ENCODE measurements around the gene ANKRD22.

Gene ANKRD22

DNA sequence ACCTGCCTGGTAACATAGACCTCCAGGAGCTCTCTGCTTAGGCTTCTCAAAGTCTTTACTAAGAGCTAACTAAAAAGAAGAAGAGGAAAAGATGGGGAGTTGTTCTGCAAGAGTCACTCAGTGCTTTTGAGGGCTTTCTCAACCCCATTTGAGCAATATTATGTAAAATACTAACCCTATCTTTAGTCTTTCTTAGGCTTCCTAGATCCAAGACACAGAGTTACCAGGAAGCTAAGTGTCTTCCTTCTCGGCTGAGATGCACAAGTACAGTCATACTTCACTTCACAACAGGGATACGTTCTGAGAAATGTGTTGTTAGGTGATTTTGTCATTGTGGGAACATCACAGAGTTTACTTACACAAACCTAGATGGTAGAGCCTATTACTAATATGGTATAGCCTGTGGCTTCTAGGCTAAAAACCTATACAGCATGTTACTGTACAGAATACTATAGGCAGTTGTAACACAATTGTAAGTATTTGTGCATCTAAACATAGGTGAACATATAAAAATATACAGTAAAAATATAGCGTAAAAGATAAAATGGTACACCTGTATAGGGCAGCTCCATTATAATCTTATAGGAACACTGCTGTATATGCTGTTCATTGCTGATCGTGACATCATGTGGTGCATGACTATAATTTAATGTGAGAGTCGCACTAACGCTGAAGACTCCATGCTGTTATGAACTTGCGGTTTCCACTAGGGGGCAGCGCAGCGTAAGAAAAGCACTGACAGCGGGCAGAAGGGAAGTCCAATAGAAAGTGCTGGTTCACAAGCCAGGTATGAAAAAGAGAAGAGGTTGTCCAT, 16.3 kb downstream of the ANKRD22 start:
- peak; percentile 76 for DNase-seq (ENCODE audit: low spot score)

DNA sequence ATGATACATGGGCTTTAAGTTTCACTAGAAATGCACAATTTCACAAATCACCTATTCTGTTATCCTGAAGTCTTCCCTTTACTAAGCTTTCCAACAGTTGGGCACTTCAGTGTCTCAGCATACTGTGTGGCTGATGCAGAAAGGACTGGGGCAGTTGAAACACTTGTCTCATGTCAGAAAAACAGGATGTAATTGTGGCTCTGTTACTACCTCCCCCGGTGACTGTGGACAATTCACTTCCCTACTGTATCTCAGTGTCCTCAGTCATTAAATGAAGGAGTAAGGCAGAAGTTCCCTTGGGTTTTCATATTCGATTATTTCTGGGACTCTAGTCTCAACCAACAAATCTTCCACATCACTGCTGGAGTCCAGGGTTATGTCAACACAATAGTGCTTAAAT, 17.9 kb downstream of the ANKRD22 start:
- DNase-seq (ENCODE audit: low spot score) = no peak

DNA sequence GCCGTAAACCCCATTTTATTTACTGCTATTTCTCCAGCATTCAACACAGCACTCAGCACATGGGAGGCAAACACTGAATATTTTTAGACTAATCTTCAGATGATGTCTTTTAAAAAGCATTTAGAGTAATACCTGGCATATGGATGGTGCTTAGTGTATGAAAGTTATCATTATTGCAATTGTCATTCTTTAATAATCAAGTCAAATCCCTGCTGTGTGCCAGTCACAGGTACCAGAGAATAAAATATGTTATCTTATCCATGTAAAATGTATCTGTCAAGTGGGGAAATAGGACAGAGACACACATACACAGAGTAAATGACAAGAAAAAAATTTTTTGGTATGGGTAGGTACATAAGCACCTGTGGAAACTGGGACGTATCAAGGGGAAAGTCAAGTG, 18.5 kb downstream of the ANKRD22 start:
- no peak for DNase-seq (ENCODE audit: low spot score)

DNA sequence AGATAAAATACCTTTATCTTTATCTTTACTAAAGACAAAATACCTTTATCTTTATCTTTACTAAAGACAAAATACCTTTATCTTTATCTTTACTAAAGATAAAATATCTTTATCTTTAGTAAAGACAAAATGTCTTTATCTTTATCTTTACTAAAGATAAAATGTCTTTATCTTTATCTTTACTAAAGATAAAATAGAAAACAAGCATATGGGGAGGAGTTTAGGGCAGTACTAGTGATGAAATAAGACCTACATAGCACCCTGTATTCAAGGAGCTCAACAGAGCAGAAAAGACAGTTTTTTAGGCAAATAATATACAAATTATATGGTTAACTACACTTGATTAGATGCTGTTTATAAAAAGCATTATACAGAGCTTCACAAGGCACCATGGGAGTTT, 19.3 kb downstream of the ANKRD22 start:
- DNase-seq (ENCODE audit: low spot score) = no peak

DNA sequence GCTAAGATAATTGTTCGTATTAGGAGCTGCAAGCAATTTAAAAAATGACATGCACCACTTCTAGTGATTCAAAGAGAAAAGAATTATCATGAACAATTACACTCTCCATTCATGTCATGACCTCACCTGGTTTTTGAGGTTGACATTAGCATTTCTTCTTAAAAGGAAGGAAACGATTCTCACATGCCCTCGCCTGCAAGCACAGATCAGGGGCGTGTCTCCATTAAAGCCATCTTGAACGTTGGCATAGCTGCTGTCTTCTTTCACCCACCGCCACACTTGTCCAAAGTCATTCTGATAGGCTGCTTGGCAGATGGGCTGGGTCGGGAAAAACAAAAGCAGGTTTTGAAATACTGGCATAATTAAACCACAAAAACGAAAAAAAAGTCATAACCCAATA, 19.9 kb downstream of the ANKRD22 start:
- no peak for DNase-seq (ENCODE audit: low spot score)

DNA sequence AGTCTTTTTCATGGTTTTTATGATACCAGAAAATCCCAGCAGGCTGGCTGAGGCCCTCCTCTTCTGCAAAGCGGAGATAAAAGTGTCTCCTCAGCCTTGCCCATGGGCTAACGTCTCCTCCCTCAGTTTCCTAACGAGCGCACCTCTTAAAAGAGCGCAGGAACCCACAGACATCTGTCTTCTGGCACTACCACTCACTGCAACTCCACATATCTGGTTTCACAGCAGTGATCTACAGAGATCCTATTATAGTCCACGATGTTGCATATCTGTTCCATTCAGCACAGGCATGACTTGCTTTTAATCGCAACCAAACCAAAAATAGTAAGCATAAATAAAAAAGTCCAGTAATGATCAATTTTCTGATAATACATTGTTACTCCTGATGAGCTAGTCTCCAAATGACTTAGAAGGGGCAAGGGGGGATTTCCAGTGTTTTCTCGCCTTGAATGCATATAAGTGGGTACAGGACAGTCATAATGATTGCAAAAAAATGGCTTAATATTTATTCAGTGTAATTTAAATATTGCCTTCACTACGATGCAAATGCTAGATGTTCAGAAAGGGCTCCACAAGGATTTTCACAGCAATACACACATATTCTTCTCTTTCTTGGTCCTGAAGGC, 20.9 kb downstream of the ANKRD22 start:
- no peak for DNase-seq (ENCODE audit: low spot score)

DNA sequence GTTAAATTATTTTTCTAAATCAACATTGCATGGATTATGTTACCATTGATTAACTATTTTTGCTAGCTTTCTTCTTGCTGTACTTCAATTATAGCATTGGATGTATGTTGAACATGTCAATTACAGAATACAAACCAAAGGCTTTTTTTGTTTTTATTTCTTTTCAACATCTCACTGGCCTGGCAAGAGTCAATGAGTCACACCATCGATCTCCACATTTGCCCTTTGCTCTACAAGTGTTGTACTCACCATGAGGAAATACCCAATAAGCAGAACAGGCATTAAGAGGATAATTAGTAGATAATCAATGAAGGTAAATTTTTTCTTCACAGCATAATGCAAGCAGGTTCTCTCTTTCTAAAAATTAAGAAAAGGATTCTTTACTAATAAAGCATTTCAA, 23.3 kb downstream of the ANKRD22 start:
- no peak for DNase-seq (ENCODE audit: low spot score)

DNA sequence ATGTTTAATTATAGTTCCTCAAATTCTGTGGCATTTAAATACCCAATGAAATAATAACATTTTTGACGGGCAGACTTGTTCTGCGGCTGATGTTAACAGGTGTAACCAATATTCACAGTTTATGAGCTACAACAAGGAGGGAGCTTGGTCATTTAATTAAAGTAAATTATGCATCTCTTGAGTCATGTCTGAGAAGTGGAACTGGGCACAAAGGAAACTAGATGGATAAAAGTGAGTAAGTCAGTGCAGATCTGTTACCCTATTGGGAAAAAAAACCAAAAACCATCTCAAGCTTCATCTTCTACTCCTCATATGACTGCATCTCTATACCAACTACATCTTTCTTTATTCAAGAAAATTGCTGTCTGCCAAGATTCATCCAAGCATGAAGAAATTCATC, 24.0 kb downstream of the ANKRD22 start:
- no peak for DNase-seq (ENCODE audit: low spot score)

DNA sequence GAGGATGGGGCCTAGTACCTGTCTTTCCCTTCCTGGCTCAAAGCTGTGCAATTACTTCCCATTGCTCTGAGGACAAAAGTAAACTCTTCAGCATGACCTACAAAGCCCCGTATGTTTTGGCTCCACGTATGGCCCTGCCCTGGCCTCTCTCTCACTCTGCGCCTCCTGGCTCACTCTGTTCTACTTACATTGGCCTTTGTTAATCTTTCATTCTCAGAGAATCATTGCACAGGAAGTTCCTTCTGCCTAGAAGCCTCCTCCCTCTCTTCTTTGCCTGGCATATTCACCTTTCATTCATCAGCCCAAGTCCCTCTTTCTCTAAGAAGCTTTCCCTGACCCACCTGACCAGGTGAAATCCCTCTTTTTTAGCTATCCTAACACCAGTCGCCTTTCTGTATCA, 25.3 kb downstream of the ANKRD22 start:
- no peak for DNase-seq (ENCODE audit: low spot score)

DNA sequence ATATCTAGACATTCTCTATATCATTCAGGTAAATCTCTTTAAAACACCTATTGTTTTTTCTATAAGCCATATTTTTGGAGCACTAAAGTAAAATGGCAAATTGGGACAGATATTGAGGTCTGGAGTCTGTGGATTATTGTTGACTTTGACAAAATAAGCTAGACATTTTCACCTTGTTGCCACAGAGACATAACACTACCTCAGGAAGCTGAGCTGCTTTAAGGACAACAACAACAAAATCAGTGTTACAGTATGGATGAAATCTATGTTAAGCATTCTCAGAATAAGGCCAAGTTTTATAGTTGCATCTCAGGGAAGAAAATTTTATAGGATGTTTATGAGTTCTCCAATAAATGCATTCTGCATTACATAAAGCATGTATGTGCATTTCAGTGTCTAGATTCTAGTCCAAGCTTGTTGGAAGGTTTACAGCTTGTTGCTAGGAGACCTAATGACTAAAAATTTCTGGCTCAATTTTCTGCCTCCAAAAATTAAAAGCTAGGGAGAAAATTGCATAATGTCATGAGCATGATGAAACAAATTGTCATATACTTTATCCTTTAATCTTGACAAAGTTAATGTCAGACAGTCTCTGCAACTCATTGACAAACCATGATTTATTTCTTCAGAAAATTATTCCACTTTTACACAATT, 30.8 kb downstream of the ANKRD22 start:
- peak; percentile 19 for DNase-seq (ENCODE audit: low spot score)

DNA sequence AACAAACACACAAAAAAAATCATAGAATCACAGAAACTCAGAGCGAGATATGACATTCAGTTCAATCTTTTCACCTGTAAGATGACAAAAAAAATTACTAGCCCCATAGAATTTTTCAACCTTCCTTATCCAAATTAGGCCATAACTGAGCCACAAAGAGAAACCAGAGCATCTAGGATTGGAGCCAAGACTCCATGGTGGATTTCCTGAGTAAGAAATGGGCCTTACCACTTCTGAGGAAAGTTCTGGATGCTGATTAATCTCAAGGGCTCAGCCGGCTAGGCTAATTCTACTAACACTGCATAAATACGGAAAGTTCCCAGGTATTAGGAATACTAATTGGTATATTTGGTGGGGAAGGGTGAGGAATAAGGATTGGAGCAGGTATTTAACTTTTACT, 32.4 kb downstream of the ANKRD22 start:
- no peak for DNase-seq (ENCODE audit: low spot score)

DNA sequence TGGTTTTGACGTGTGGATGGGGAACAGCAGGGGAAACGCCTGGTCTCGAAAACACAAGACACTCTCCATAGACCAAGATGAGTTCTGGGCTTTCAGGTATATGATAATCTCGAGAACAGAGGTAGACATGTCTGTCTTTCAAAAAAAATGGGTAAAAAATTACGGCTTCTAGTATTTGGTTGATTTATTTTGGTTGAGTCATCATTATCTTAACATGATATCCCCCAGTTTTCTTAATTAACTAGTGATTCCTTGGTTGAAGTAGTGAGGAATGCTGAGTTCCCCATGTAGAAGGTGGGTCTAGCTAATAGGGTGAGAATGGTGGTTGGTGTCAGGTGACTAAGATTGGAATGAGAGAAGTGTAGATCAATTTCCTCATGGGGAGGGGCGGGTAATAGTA, 38.4 kb downstream of the ANKRD22 start:
- no peak for DNase-seq (ENCODE audit: low spot score)

DNA sequence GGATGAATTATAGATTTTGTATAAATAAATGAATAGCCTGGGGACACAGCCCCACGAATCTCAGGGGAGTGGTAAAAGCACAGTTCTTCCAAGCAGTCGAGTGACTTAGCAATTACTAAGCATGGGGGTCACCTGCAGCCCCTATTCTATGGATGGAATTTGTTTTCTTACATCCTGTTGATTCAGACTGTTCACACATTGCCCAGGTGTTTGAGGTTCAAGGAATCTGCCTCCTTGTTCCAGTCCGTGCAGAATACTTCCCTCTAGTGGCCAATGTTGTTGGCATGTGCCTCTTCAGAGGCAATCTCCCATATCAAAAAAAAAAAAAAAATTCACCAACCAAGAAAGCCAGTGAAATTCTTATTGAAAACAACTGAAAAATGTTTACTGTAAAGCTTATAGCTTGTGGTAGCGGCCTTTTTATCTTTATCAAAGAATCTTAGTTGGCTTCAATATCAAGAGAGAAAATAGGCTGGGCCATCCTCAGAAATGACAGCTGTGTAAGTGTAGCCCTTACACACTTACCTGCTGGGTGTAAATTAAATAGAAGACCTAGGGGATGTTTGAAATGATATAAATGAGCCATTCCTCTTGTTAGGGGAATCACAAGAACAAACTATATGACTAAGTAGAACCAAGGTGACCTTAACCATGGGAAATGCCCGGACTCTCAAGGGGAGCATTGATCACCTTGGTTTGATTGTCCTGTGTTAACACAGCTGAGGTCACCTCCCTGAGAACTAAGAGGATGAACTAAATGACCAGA, 41.3 kb downstream of the ANKRD22 start:
- peak; percentile 17 for DNase-seq (ENCODE audit: low spot score)

DNA sequence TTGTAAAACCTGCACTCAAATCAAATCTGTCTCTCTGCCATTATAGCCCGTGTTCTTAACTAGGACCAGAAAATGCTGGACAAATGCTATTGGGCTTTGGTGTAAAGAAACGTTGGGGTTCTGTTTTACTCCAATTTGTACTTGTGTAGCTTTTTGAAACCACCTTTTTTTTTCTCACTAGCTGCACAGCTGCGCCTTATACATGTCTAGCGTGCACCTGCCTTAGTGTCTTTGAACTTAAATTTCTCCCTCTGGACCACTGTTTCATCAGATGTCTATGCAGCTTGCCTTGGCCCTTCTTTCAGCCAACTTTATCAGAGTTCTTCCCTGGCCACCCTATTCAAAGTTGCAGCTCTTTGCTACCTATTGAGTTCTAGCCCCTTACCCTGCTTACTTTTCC, 42.0 kb downstream of the ANKRD22 start:
- no peak for DNase-seq (ENCODE audit: low spot score)

DNA sequence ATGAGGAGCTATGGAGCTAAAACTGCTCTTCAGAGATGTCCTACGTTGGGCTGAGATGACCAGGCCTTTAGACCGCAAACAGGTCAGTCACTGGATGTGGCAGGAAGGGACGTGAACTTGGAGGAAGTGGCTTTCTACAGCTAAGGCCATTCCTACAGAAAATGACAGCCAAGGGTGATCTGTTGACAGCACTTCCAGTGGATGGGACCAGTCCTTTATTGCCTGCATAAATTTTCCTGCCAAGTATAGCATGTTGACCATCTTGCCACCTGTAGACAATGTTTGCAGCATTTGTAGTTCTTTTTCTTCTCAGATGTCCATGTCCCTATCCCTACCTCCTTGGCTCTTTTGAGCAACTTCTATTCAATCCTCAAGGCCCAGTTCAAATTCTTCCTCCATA, 45.7 kb downstream of the ANKRD22 start:
- DNase-seq (ENCODE audit: low spot score) = no peak

DNA sequence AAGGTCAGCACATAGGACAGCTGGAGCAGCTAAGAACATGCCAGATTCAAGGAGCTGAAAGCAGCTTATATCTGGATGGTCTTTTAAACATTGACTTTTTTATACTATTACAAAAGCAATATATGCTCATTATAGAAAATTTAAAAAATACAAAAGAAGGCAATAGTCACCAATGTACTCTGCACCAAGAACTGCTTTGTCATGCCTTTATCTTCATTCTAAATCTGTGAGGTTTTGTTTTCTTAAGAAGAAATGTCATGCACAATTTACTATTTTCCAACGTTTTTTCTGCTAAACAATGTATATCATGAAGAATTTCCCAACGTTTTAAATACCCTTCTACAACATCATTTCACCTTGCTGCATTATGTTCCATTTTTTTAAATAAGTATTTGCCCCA, 46.3 kb downstream of the ANKRD22 start:
- no peak for DNase-seq (ENCODE audit: low spot score)

DNA sequence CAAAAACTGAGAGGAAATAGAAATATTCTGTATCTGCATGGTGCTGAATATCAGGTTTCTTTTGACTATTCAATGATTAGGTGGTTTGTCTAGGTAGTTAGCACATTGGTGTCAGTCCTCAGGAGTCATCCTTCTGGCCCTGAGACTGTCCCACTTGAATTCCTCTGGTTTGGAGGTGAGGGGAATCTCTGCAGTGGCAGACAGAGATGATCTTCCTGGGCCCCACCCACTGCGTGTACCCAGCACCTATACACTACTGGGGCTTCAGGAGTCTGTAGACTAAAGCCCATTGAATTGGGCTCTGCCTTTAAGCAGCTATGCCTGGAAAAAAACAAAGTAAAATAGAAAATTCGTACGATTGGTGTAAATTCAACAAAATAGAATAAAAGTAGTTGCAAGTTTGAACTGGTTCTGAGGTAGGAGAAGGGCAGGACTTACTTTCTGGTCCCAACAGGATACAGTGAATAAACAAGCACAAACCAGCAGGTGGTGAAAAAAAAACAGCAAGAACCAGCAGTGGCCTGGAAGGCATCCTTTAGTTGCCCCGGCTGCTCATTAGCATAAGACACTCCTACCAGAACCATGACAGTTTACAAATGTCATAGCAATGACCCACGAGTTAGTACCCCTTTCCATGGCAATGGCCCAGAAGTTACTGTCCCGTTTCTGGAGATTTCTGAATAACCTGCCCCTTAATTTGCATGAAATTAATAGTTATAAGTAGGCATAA, 47.4 kb downstream of the ANKRD22 start:
- no peak for DNase-seq (ENCODE audit: low spot score)

DNA sequence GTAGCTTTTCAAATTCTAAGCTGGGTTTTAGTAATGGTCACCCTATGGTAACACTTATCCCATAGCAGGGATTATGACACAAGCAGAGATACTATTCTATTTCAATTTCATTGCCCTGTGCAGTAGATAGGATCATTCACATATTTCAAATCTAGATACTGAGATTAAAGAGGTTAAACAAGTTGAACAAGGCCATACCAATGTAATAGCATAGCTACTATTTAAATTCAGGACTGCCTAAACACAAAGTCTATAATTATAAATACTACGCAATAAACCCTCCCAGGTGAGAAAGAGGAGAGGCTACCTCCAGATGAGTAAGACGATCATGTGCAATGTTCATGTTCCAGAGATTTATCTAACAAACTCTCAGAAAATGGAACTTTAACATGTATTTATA, 48.0 kb downstream of the ANKRD22 start:
- DNase-seq (ENCODE audit: low spot score) = no peak

DNA sequence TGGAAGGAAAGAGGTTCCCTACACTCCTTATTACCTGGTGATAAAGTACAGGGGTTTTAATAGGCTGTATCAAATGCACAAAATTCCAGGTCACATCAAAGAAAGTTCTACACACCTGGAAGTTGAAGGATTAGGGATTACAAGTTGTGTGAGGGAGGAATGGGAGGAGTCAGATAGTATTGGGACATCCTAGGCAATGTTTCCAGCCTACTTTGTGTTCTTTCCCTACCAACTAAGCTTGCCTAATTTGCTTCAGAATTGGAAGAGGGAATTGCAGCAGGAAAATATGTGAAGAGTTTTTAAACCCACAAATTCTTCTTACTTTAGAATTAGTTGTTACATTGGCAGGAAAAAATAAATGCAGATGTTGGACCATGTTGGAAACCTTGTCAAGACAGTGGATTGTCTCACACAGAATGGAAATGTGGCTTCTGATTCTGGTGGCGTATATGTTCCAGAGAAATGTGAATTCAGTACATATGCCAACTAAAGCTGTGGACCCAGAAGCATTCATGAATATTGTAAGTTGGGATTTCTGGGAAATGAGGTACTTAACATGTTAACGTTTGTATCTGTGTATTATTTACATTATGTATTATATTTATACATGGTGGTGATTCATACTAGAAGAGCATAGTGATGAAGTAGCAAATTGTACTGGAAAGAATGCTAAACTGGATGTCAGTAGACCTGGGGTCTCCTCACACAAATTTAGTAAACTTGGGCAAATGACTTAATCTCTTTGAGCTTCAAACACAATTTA, 48.9 kb downstream of the ANKRD22 start, which contains the start of gene LIPM:
LIPM (plus strand) TSS at position 208 of the 763 bp plus-strand sequence; CDS start at position 375, 167 bp downstream.
- DNase-seq (ENCODE audit: low spot score) = no peak

DNA sequence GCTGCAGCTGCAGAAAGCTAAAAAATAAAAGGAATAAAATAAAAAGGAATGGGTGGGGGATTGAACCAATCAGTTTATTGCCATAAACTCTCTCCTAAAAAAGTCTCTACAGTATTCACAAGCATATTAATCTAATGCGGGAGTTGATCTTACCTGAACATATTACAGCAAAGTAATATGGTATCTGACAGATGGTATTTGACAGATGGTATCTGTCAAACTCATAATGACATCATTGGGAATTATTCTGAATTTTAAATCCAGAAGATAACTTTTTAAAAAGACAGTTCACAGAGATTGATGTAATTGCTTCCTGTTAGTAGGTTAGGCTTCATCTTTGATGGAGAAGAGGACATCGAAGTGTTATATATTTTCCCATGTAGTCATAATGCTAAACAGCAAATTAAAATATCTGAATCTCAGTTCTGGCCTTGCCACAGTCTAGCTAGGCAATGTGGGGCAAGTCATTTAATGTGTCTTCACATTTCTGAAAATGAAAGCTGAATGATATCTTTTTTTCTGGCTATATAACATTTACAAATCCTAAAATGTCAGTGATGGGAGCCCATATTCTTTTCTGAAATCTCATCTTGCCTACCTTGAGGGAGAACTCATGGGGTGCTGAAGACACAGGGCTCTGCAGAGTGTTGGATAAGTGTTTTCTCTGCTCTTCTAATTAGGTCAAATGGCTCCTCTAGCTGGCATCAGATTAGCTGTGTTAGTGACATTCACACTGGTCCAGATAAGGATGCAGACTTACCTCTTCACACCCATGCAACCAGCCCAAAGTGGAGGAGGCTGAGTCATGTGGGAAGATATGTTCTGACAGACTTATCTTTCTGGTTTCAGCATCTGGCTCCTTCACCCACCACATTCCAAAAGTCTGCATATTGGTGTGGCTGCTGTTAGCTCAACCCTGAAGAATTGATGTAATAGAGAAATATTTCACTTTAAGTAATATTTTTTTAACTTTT, 51.2 kb downstream of the ANKRD22 start:
- DNase-seq (ENCODE audit: low spot score) = no peak

Measured in putamen (tissue), 1 donor.